Omental fat pad (tissue), 4 donors: ENCODE measurements around the gene HSF5. TPM values are rescaled to one million over a fixed set of nuclear protein-coding genes. Genes with fewer than 3 reads are reported as not detected.

ENCODE experiments used
- ATAC-seq: fragments of 150-250 bp; one replicate; pipeline ENCODE4 v1.9.1; 2016; ENCODE audit warnings: mild to moderate bottlenecking, moderate library complexity; ENCODE audit not compliant: low FRiP score
- DNase-seq: peaks from one replicate; pipeline ENCODE4 v3.0.0-alpha.2; 2019; ENCODE audit warnings: low spot score
- CTCF ChIP-seq, 3 donors: fragments of 450-650 bp; IDR thresholded peaks; one replicate each; pipeline ENCODE4 v1.5.1; 2016 to 2017; ENCODE audit warnings: antibody characterized with exemption in 3 of 3, mild to moderate bottlenecking in 3 of 3, moderate library complexity in 2 of 3
- total RNA-seq, 4 donors: library from RNA; depleted of rRNA; stranded (reverse); fragments of >200 nt; gene quantifications; one replicate each; pipeline ENCODE4 v1.1.0, GENCODE V29; 2016

The HSF5 gene
- total RNA-seq, 4 donors from 2014 or later = 0.13 to 0.24 TPM; not detected in 2

DNA sequence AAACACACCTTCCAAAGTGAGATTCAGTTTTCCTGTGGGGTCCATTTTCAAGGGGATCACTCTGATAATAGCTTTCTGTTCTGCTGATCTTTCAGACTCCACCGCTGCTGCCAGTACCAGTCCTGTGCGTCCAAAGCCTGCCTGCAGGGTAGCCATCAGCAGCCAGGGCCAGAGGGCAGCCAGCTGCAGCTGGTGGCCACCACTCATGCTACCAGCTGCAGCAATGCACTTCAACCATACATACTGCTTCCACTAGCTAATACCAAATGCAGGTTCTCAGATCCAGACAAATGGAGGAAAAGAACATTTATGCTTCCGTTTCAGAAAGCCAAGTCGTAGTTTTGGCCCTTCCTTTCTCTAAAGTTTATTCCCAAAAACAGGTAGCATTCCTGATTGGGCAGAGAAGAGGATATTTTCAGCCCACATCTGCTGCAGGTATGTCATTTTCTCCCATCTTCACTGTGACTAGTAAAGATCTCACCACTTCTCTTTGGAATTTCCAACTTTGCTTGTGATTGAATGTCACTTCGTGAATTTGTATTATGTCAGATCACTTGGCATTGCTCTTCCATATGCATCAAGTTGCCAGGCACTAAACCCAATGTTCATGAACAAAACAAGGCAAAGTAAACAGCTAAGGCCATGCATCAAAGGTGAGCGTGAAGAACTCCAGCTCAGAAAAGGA lies 72.7 kb downstream of the HSF5 start:
- DNase-seq (no peak), ATAC-seq (no peak)
- no peak for TF ChIP-seq CTCF (IDR thresholded peaks at IDR 0.05)

- ATAC-seq (no peak), DNase-seq (no peak)
- TF ChIP-seq CTCF (IDR thresholded peaks at IDR 0.05) = no peak
Measured at GRCh38 chr17:58414596-58414997, 73.6 kb downstream of the HSF5 start.

GRCh38 chr17:58413684-58414083 lies 74.5 kb downstream of the HSF5 start:
- ATAC-seq (no peak), DNase-seq (no peak)
- no peak for TF ChIP-seq CTCF (IDR thresholded peaks at IDR 0.05)

- TF ChIP-seq CTCF (IDR thresholded peaks at IDR 0.05) = no peak
- DNase-seq (no peak), ATAC-seq (no peak)
Measured at GRCh38 chr17:58412961-58413586, 75.1 kb downstream of the HSF5 start.

DNA sequence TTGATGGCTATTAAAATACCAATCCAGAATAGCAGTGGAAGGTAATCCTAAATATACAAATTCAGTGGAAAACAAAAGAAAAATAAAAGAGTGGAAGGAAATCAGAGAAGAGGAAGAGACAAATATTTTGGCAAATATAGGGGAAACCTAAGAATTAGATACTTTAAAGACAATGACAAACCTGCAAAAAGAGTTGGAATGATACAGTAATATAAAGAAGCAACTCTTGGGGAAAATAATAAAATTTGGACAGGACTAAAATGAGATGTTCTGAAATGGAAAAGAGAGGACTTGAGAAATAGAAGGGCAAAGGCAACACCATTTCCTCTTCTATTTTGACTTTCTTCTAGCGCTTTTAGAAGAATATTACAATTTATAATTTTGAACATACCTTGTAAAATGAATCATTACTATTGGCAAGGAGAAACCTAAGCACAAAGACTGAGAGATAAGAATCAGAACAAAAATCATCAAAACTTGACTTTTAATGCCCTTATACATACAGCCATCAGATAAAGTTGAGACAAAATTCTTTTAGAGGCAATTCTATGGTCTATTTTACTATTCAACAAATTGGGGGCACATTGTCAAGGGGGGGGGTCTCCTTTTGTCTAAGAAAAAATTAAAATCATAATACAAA lies 76.0 kb downstream of the HSF5 start:
- no peak for DNase-seq
- TF ChIP-seq CTCF (IDR thresholded peaks at IDR 0.05) = no peak
- no peak for ATAC-seq

GRCh38 chr17:58411408-58411894 lies 76.8 kb downstream of the HSF5 start:
- ATAC-seq = no peak
- no peak for TF ChIP-seq CTCF (IDR thresholded peaks at IDR 0.05)

More at GRCh38 chr17:58411408-58411894, 76.8 kb downstream of the HSF5 start:
- no peak for DNase-seq
